Stimulated activated CD4-positive, alpha-beta T cell treated with anti-CD3 and anti-CD28 coated beads, TNF-alpha, amount 100 ng/mL, for 4 hours (primary cell): ENCODE data around the gene SSBP3.
"Not testable (repeated sequence)": the region's sequence is repeated elsewhere in the genome, so short reads cannot be mapped to it uniquely, and the experiment has no call there.

Experiments
- DNase-seq, 3 experiments: peaks; one replicate each; pipeline ENCODE4 v3.0.0-alpha.2; 2020; ENCODE audit warnings: low read depth in 3 of 3

Gene SSBP3

GRCh38 chr1:54406339-54407153 lies at the start of gene SSBP3:
SSBP3 (minus strand) TSS chr1:54406394.
- DNase-seq = peak; percentile 79 to 83 (median 82)

- DNase-seq = no peak
These were observed 47.3 kb upstream of the SSBP3 start for GRCh38 chr1:54453509-54453908.

- no peak for DNase-seq
These were observed 46.8 kb upstream of the SSBP3 start for GRCh38 chr1:54453022-54453421.

- not testable (repeated sequence) for DNase-seq
These were observed 43.2 kb upstream of the SSBP3 start for GRCh38 chr1:54449431-54449830.

- not testable (repeated sequence) for DNase-seq
These were observed 42.6 kb upstream of the SSBP3 start for GRCh38 chr1:54448801-54449200.

GRCh38 chr1:54447081-54447480 lies 40.9 kb upstream of the SSBP3 start:
- DNase-seq = not testable (repeated sequence)

GRCh38 chr1:54442185-54442584 lies 36.0 kb upstream of the SSBP3 start:
- no peak for DNase-seq

GRCh38 chr1:54439550-54440223 lies 33.5 kb upstream of the SSBP3 start:
- no peak for DNase-seq

- no peak for DNase-seq
These were observed 31.6 kb upstream of the SSBP3 start for GRCh38 chr1:54437783-54438182.

GRCh38 chr1:54436826-54437225 lies 30.6 kb upstream of the SSBP3 start:
- DNase-seq = no peak

- no peak for DNase-seq
These were observed 23.6 kb upstream of the SSBP3 start for GRCh38 chr1:54429838-54430237.

- no peak for DNase-seq
These were observed 22.8 kb upstream of the SSBP3 start for GRCh38 chr1:54428837-54429518.

GRCh38 chr1:54425152-54425584 lies 19.0 kb upstream of the SSBP3 start:
- no peak for DNase-seq

GRCh38 chr1:54424398-54424797 lies 18.2 kb upstream of the SSBP3 start:
- no peak for DNase-seq

GRCh38 chr1:54421101-54421504 lies 14.9 kb upstream of the SSBP3 start:
- DNase-seq = no peak

GRCh38 chr1:54418598-54418997 lies 12.4 kb upstream of the SSBP3 start:
- DNase-seq = not testable (repeated sequence)

- no peak for DNase-seq
These were observed 10.9 kb upstream of the SSBP3 start for GRCh38 chr1:54417123-54417522.

GRCh38 chr1:54416435-54416834 lies 10.2 kb upstream of the SSBP3 start:
- DNase-seq = no peak

- no peak for DNase-seq
These were observed 9.8 kb upstream of the SSBP3 start for GRCh38 chr1:54415991-54416390.

- no peak for DNase-seq
These were observed 9.3 kb upstream of the SSBP3 start for GRCh38 chr1:54415533-54415932.

GRCh38 chr1:54413732-54414131 lies 7.5 kb upstream of the SSBP3 start:
- DNase-seq = no peak

- DNase-seq = no peak
These were observed 7.1 kb upstream of the SSBP3 start for GRCh38 chr1:54413295-54413694.

GRCh38 chr1:54410359-54410758 lies 4.2 kb upstream of the SSBP3 start:
- DNase-seq = no peak
